ENCODE data around the gene DAAM2. TPM values are rescaled to one million over a fixed set of nuclear protein-coding genes. Genes with fewer than 3 reads are reported as not detected.

Gene DAAM2
- total and polyA plus RNA-seq, 9 of the 15 experiments (the other 6 are each of a cell fraction or from before 2014, with no cell fraction given): 0.01 to 0.07 TPM; not detected in 7

DNA sequence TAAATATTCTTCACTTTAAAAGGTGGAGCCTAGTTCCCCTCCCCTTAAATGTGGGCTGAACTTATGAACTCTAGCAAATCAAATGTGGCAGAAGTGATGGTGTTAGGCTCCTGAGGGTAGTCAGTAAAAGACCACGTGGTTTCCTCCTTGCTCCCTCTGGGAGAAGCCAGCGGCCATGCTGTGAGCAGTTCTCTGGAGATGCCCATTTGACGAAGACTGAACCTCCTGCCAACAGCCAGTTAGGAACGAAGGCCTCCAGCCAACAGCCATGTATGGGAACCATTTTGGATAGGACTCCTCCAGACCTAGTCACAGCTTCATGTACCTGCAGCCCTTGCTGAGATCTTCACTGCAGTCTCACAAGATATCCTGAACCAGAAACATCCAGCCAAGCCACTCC lies 149.6 kb downstream of the DAAM2 start (continued):
- TF ChIP-seq ZNF318 (IDR thresholded peaks at IDR 0.05; ENCODE audit: borderline replicate concordance in 1 of 2, low read depth in 1 of 2) (no peak), ERF (CRISPR knock-in tag; IDR thresholded peaks at IDR 0.05) (0 out of 2 replicates have a peak, but pooled peaks have one; percentile 46), CAMTA2 (CRISPR knock-in tag; conservative IDR thresholded peaks at IDR 0.05) (no peak), ZNF717 (CRISPR knock-in tag; IDR thresholded peaks at IDR 0.05) (no peak), SRSF3 (IDR thresholded peaks at IDR 0.05; ENCODE audit: insufficient read depth, low read length) (no peak), ZNF592 (IDR thresholded peaks at IDR 0.05) (peak; percentile 54; the same call in 1 of the 2 replicates), NR2C1 (IDR thresholded peaks at IDR 0.05) (no peak), NR2C1 (tag; IDR thresholded peaks at IDR 0.05) (peak; percentile 82), BCOR (IDR thresholded peaks at IDR 0.05) (no peak), ZNF274 (IDR thresholded peaks at IDR 0.05; ENCODE audit: borderline replicate concordance, low read depth, low read length) (no peak), ZNF263 (CRISPR knock-in tag; IDR thresholded peaks at IDR 0.05; ENCODE audit: borderline replicate concordance) (no peak), ZSCAN32 (CRISPR knock-in tag; IDR thresholded peaks at IDR 0.05) (no peak), KLF10 (CRISPR knock-in tag; IDR thresholded peaks at IDR 0.05) (no peak), NFIC (IDR thresholded peaks at IDR 0.05) (no peak), ZKSCAN8 (CRISPR knock-in tag; IDR thresholded peaks at IDR 0.05) (peak; percentile 68; the same call in 1 of the 2 replicates)
- TF ChIP-seq, protein P1, sequence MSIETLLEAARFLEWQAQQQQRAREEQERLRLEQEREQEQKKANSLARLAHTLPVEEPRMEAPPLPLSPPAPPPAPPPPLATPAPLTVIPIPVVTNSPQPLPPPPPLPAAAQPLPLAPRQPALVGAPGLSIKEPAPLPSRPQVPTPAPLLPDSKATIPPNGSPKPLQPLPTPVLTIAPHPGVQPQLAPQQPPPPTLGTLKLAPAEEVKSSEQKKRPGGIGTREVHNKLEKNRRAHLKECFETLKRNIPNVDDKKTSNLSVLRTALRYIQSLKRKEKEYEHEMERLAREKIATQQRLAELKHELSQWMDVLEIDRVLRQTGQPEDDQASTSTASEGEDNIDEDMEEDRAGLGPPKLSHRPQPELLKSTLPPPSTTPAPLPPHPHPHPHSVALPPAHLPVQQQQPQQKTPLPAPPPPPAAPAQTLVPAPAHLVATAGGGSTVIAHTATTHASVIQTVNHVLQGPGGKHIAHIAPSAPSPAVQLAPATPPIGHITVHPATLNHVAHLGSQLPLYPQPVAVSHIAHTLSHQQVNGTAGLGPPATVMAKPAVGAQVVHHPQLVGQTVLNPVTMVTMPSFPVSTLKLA (conservative IDR thresholded peaks at IDR 0.05): no peak; a peak in 1 of 4 replicates
